SHP77 treated with DMSO at 0.1 percent for 48 hours (cell line): Measurements from ENCODE around the gene UGT3A2.
"Not testable (repeated sequence)": the region's sequence is repeated elsewhere in the genome, so short reads cannot be mapped to it uniquely, and the experiment has no call there.

ENCODE experiments used
- DNase-seq: peaks from one replicate; lab custom pipeline; 2025; lab: John Stamatoyannopoulos, UW

Gene UGT3A2

GRCh38 chr5:36054647-36055046 is 12.0 kb downstream of the UGT3A2 start:
- DNase-seq: no peak

- DNase-seq: no peak
Observed at GRCh38 chr5:36052538-36052937, 14.1 kb downstream of the UGT3A2 start.

GRCh38 chr5:36049949-36050348 is 16.7 kb downstream of the UGT3A2 start:
- no peak for DNase-seq

- no peak for DNase-seq
Observed at GRCh38 chr5:36047384-36048160, 19.1 kb downstream of the UGT3A2 start.

GRCh38 chr5:36045895-36046294 is 20.8 kb downstream of the UGT3A2 start:
- no peak for DNase-seq

GRCh38 chr5:36041537-36041845 is 25.2 kb downstream of the UGT3A2 start:
- DNase-seq: no peak

GRCh38 chr5:36040651-36041536 is 25.8 kb downstream of the UGT3A2 start:
- peak; percentile 94 for DNase-seq

GRCh38 chr5:36035696-36036095 is 31.0 kb downstream of the UGT3A2 start:
- no peak for DNase-seq

GRCh38 chr5:36034536-36035134 is 32.0 kb downstream of the UGT3A2 start:
- not testable (repeated sequence) for DNase-seq

GRCh38 chr5:36033486-36033885 is 33.2 kb downstream of the UGT3A2 start:
- no peak for DNase-seq

- DNase-seq: no peak
Observed at GRCh38 chr5:36033047-36033446, 33.6 kb downstream of the UGT3A2 start.

GRCh38 chr5:36031223-36031622 is 35.5 kb downstream of the UGT3A2 start:
- DNase-seq: no peak

GRCh38 chr5:36029914-36030313 is 36.8 kb downstream of the UGT3A2 start:
- no peak for DNase-seq

GRCh38 chr5:36028816-36029465 is 37.7 kb downstream of the UGT3A2 start:
- DNase-seq: no peak

GRCh38 chr5:36027711-36028110 is 39.0 kb downstream of the UGT3A2 start:
- no peak for DNase-seq

GRCh38 chr5:36026706-36027465 is 39.8 kb downstream of the UGT3A2 start:
- DNase-seq: no peak

- not testable (repeated sequence) for DNase-seq
Observed at GRCh38 chr5:36022246-36022645, 44.4 kb downstream of the UGT3A2 start.

GRCh38 chr5:36019584-36019983 is 47.1 kb downstream of the UGT3A2 start:
- DNase-seq: not testable (repeated sequence)

- no peak for DNase-seq
Observed at GRCh38 chr5:36017622-36018021, 49.1 kb downstream of the UGT3A2 start.

GRCh38 chr5:36017004-36017403 is 49.7 kb downstream of the UGT3A2 start:
- DNase-seq: no peak

- no peak for DNase-seq
Observed at GRCh38 chr5:36013182-36013581, 53.5 kb downstream of the UGT3A2 start.

GRCh38 chr5:36009698-36010097 is 57.0 kb downstream of the UGT3A2 start:
- no peak for DNase-seq
